GM19239 (cell line): Measurements from ENCODE around the gene SNX24.
A peak's percentile ranks its signal among the peaks of the same experiment; 100 is the strongest.

ENCODE experiments used
- DNase-seq: peaks from one replicate; pipeline ENCODE4 v3.0.0; 2011; ENCODE audit warnings: low spot score; ENCODE audit not compliant: insufficient read length
- FAIRE-seq: peaks from 2 replicates; lab custom pipeline; 2011; peaks lifted over from hg19 to GRCh38; lab: Jason Lieb, UNC

SNX24 gene

GRCh38 chr5:122864842-122865241, 19.4 kb downstream of the SNX24 start:
- no peak for FAIRE-seq
- no peak for DNase-seq

GRCh38 chr5:122870219-122870856, 24.9 kb downstream of the SNX24 start:
- DNase-seq (no peak), FAIRE-seq (no peak)

- DNase-seq, result no peak
- no peak for FAIRE-seq
Measured at GRCh38 chr5:122871661-122872060, 26.2 kb downstream of the SNX24 start.

- no peak for FAIRE-seq
- no peak for DNase-seq
Measured at GRCh38 chr5:122874179-122874875, 28.9 kb downstream of the SNX24 start.

GRCh38 chr5:122877518-122877917, 32.1 kb downstream of the SNX24 start:
- DNase-seq (no peak), FAIRE-seq (peak; percentile 18)

GRCh38 chr5:122879076-122879475, 33.7 kb downstream of the SNX24 start:
- FAIRE-seq, result no peak
- no peak for DNase-seq

- no peak for DNase-seq
- FAIRE-seq, result no peak
Measured at GRCh38 chr5:122880170-122880689, 34.8 kb downstream of the SNX24 start.

GRCh38 chr5:122880749-122881148, 35.3 kb downstream of the SNX24 start:
- no peak for FAIRE-seq

GRCh38 chr5:122882831-122883230, 37.4 kb downstream of the SNX24 start:
- FAIRE-seq (peak; percentile 44), DNase-seq (no peak)

More at GRCh38 chr5:122880749-122881148, 35.3 kb downstream of the SNX24 start:
- DNase-seq, result no peak

GRCh38 chr5:122885045-122885517, 39.7 kb downstream of the SNX24 start:
- FAIRE-seq, result no peak

GRCh38 chr5:122885891-122886290, 40.5 kb downstream of the SNX24 start:
- no peak for FAIRE-seq
- no peak for DNase-seq

More at GRCh38 chr5:122885045-122885517, 39.7 kb downstream of the SNX24 start:
- DNase-seq, result no peak

GRCh38 chr5:122895141-122895540, 49.7 kb downstream of the SNX24 start:
- FAIRE-seq, result no peak

GRCh38 chr5:122896598-122897282, 51.3 kb downstream of the SNX24 start:
- DNase-seq (no peak), FAIRE-seq (no peak)

More at GRCh38 chr5:122895141-122895540, 49.7 kb downstream of the SNX24 start:
- no peak for DNase-seq

GRCh38 chr5:122897283-122897602, 51.8 kb downstream of the SNX24 start:
- DNase-seq (no peak), FAIRE-seq (no peak)

GRCh38 chr5:122901346-122901745, 55.9 kb downstream of the SNX24 start:
- DNase-seq (no peak), FAIRE-seq (no peak)

- DNase-seq (no peak), FAIRE-seq (no peak)
Measured at GRCh38 chr5:122902263-122902662, 56.9 kb downstream of the SNX24 start.

- FAIRE-seq (no peak), DNase-seq (no peak)
Measured at GRCh38 chr5:122906768-122907167, 61.4 kb downstream of the SNX24 start.

GRCh38 chr5:122907276-122907675, 61.9 kb downstream of the SNX24 start:
- DNase-seq, result no peak
- no peak for FAIRE-seq

- DNase-seq (no peak), FAIRE-seq (no peak)
Measured at GRCh38 chr5:122908108-122908507, 62.7 kb downstream of the SNX24 start.

- no peak for FAIRE-seq
Measured at GRCh38 chr5:122908662-122909061, 63.2 kb downstream of the SNX24 start.

More at GRCh38 chr5:122908662-122909061, 63.2 kb downstream of the SNX24 start:
- no peak for DNase-seq
